ENCODE data around the gene WDR37. TPM values are rescaled to one million over a fixed set of nuclear protein-coding genes. Genes with fewer than 3 reads are reported as not detected.

The WDR37 gene
- total RNA-seq, 1 experiment from 2014 or later: 9.6 TPM

GRCh38 chr10:1034758-1035157 lies 21.4 kb upstream of the WDR37 start:
- in situ Hi-C loops (cut with HindIII; ENCODE audit: low pct_unique_long_range_greater_than_20kb, low sequenced_read_pairs) (no loop called here), intact Hi-C loops (cut with micrococcal nuclease; ENCODE audit: unreplicated experiment) (no loop called here)
- ATAC-seq (no peak), DNase-seq (ENCODE audit: low read depth, low spot score) (no peak)
- Histone ChIP-seq H3K4me3 (ENCODE audit: low read depth in 2 of 2, low read length in 2 of 2) (no peak overlapping the region), H3K36me3 (ENCODE audit: control insufficient read depth, insufficient read depth, low read length) (no peaks in the 10 kb centered on the region), H3K27me3 (ENCODE audit: control insufficient read depth, insufficient read depth, low read length) (no peaks in the 10 kb centered on the region), H3K4me1 (ENCODE audit: control insufficient read depth, insufficient read depth, low read length) (no peaks in the 10 kb centered on the region), H3K9me3 (ENCODE audit: control insufficient read depth, insufficient read depth, low read depth, low read length) (no peaks in the 10 kb centered on the region), H3K27ac (ENCODE audit: low read length) (no peak overlapping the region)
- TF ChIP-seq CTCF (IDR thresholded peaks at IDR 0.05) (no peak), REST (IDR thresholded peaks at IDR 0.05; ENCODE audit: insufficient read depth in 1 of 2, low read depth in 2 of 2, low read length in 1 of 2) (no peak), POLR2AphosphoS5 (IDR thresholded peaks at IDR 0.05; ENCODE audit: low read depth, low read length) (no peak), TCF7L2 (IDR thresholded peaks at IDR 0.05; ENCODE audit: low read depth, low read length) (no peak), SIN3A (IDR thresholded peaks at IDR 0.05; ENCODE audit: borderline replicate concordance, insufficient read depth, low read depth, low read length) (no peak)
- POLR2A ChIA-PET: no interaction called here
- CTCF ChIA-PET: no interaction called here
- no TSS peak for BruUV-seq (replicated peaks)

GRCh38 chr10:1035201-1035600 lies 21.0 kb upstream of the WDR37 start:
- ChIA-PET POLR2A (no interaction called here), CTCF (no interaction called here)
- no peak for TF ChIP-seq POLR2AphosphoS5 (IDR thresholded peaks at IDR 0.05; ENCODE audit: low read depth, low read length)
- no peak for TF ChIP-seq SIN3A (IDR thresholded peaks at IDR 0.05; ENCODE audit: borderline replicate concordance, insufficient read depth, low read depth, low read length)
- no peak for TF ChIP-seq CTCF (IDR thresholded peaks at IDR 0.05)
- TF ChIP-seq TCF7L2 (IDR thresholded peaks at IDR 0.05; ENCODE audit: low read depth, low read length): no peak
- TF ChIP-seq REST (IDR thresholded peaks at IDR 0.05; ENCODE audit: insufficient read depth in 1 of 2, low read depth in 2 of 2, low read length in 1 of 2): no peak
- intact Hi-C loops (cut with micrococcal nuclease; ENCODE audit: unreplicated experiment): no loop called here
- Histone ChIP-seq H3K9me3 (ENCODE audit: control insufficient read depth, insufficient read depth, low read depth, low read length) (no peaks in the 10 kb centered on the region), H3K27me3 (ENCODE audit: control insufficient read depth, insufficient read depth, low read length) (no peaks in the 10 kb centered on the region), H3K4me3 (ENCODE audit: low read depth in 2 of 2, low read length in 2 of 2) (no peak overlapping the region), H3K27ac (ENCODE audit: low read length) (no peak overlapping the region), H3K36me3 (ENCODE audit: control insufficient read depth, insufficient read depth, low read length) (0 out of 2 replicates have a peak, but pooled peaks cover under 1% of the 10 kb centered on the region), H3K4me1 (ENCODE audit: control insufficient read depth, insufficient read depth, low read length) (no peaks in the 10 kb centered on the region)
- no peak for DNase-seq (ENCODE audit: low read depth, low spot score)
- ATAC-seq: no peak
- in situ Hi-C loops (cut with HindIII; ENCODE audit: low pct_unique_long_range_greater_than_20kb, low sequenced_read_pairs): no loop called here
- no TSS peak for BruUV-seq (replicated peaks)
